ENCODE data around the gene PTCH2.

GRCh38 chr1:44832056-44832705, 10.9 kb downstream of the PTCH2 start:
- TF ChIP-seq CTCF (IDR thresholded peaks at IDR 0.05) (no peak), EP300 (IDR thresholded peaks at IDR 0.05) (no peak)
